Muscle layer of duodenum (tissue), 2 donors: ENCODE data around the gene KRTAP10-2.

Experiments used
- H3K27ac ChIP-seq: one replicate; pipeline ENCODE4 v1.7.0; 2013; ENCODE audit warnings: mild to moderate bottlenecking, low read length
- H3K27me3 ChIP-seq: one replicate; pipeline ENCODE4 v1.7.0; 2013; ENCODE audit warnings: low read depth, mild to moderate bottlenecking, control low read depth, low read length
- H3K36me3 ChIP-seq, 2 donors: one replicate each; pipeline ENCODE4 v1.7.0; 2013; ENCODE audit warnings: low read length in 2 of 2, control low read depth in 1 of 2, mild to moderate bottlenecking in 1 of 2; ENCODE audit not compliant: insufficient read depth in 2 of 2, control insufficient read depth in 1 of 2
- H3K4me1 ChIP-seq, 2 donors: one replicate each; pipeline ENCODE4 v1.7.0; 2013; ENCODE audit warnings: low read length in 2 of 2, mild to moderate bottlenecking in 2 of 2, control low read depth in 1 of 2, moderate library complexity in 1 of 2; ENCODE audit not compliant: insufficient read depth in 2 of 2, control insufficient read depth in 1 of 2
- H3K4me3 ChIP-seq, 2 donors: one replicate each; pipeline ENCODE4 v1.7.0; 2013; ENCODE audit warnings: low read length in 2 of 2, low read depth in 1 of 2, mild to moderate bottlenecking in 1 of 2
- H3K9me3 ChIP-seq, 2 donors: one replicate each; pipeline ENCODE4 v1.7.0; 2013; ENCODE audit warnings: low read length in 2 of 2, control low read depth in 1 of 2, mild to moderate bottlenecking in 1 of 2; ENCODE audit not compliant: control insufficient read depth in 1 of 2
- donor health status: healthy.

KRTAP10-2 gene

DNA sequence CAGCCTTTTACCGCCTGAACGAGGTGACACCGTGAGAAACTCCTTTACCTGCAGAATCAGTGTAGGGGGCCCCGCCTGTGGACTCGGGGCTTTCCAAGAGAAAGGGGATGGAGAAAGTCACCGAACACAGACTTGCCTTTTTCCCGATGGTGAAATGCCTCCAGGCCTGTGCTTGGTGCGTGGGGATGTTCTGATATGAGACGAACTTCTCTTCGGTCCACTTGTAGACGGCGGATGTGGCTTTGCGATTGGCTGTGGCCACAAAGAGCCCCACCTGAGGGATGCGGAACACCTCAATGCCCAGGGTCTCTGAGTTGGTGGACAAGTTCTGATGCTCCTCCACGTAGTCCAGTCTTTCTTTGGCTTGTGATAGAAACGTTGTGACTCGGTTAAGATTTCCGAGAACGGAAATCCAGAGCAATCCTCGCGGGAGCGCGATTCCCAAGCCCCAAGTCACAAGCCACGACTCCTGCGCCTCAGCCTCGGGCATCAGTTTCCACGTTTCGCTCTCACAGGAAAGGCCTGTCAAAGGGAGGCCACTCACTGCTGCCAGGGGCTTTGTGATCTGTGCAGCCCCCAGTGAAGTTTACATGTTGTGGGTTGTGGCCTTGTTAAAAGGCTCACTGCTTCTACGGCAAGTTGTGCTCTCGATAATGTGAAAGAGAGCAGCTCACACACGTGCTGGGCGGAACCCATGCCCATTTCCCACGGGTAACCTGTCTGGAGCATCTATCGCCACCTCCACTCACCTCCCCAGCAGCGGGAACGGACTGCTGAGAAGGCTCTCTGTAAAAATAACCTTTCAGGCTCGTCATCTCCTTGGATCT lies 23.9 kb downstream of the KRTAP10-2 start:
- Histone ChIP-seq H3K27me3 (no peaks in the 10 kb centered on the region), H3K36me3 (no peaks in the 10 kb centered on the region)

DNA sequence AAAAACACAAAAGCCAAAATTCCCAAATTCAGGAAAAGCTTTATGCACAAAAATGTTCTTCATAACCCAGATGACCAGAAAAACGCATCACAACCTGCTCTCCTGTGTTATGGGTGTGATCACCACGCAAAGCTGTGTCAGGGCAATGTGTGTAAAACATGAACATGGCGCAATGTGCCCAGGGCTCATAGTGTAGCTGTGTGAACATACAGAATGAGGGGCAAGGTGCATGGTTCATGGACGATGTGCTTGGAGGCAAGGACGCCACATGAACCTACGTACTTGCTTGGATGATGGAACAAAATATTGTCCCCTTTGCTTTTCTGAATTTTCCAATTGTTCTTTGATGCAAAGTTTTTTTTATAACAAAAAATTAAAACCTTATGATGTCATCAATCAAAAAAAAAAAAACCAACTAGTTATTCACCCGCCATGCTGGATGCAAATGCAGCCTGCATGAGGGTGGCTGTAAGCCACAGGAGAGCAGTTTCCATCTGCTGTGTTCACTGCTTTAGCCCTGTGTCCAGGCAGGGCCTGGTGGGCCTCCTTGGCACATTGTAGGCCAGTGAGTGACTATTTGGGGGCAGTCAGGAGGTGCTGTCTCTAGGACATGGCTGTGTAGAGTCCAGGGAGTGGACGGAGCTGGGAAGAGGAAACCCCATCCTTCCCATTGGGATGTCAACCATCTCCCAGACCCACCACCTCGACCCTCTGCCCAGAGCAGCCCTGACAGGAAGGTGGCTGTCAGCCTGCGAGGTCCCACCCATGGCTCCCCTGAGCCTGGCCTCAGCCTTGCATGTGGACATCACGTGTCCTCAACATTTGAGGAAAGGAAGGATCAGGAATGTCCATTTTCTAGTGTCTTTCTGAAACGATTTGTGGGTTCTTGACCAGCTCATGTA lies 25.0 kb downstream of the KRTAP10-2 start:
- no peak overlapping the region for H3K4me3 ChIP-seq
- no peaks in the 10 kb centered on the region for H3K36me3 ChIP-seq
- no peak overlapping the region for H3K27ac ChIP-seq
- H3K27me3 ChIP-seq, result no peaks in the 10 kb centered on the region
- H3K9me3 ChIP-seq, result no peaks in the 10 kb centered on the region
- no peaks in the 10 kb centered on the region for H3K4me1 ChIP-seq

More for the DNA sequence above, 23.9 kb downstream of the KRTAP10-2 start:
- Histone ChIP-seq H3K9me3 (no peaks in the 10 kb centered on the region), H3K27ac (no peak overlapping the region), H3K4me3 (no peak overlapping the region), H3K4me1 (no peaks in the 10 kb centered on the region)

DNA sequence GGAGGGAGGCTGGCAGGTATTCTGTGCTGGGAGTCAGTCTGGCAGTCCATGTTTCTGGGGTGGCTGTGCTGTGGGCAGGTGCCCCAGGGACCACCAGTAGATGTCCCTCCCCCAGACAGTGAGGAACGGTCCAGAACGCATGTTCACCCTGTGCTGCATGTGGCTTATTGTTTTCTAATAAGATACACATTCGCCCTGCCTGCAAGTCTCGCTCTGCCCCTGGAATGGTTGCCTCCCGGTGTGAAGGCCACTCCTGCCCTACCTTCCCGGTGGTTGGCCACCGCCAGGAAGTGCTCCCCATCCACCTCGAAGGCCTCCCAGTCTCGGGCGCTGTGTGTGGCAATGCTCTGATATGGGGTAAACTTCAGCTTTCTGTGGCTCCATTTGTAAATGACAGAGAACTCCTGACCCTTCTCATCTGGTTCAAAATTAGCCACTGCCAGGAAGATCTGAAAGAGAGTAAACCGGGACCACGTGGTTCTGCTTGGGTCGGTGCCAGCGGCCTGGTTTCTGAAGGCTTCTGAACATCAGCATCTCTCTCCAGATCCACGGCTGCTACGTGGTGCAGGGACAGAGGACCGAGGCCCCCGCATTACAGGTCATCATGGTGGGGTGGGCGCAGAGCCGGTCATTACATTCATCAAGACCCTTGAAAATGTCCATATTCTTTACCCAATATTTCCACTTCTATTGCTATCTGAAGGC lies 25.8 kb downstream of the KRTAP10-2 start:
- H3K27ac ChIP-seq, result no peak overlapping the region
- no peak overlapping the region for H3K4me3 ChIP-seq
- no peaks in the 10 kb centered on the region for H3K9me3 ChIP-seq
- H3K36me3 ChIP-seq, result no peaks in the 10 kb centered on the region
- no peaks in the 10 kb centered on the region for H3K27me3 ChIP-seq
- no peaks in the 10 kb centered on the region for H3K4me1 ChIP-seq

DNA sequence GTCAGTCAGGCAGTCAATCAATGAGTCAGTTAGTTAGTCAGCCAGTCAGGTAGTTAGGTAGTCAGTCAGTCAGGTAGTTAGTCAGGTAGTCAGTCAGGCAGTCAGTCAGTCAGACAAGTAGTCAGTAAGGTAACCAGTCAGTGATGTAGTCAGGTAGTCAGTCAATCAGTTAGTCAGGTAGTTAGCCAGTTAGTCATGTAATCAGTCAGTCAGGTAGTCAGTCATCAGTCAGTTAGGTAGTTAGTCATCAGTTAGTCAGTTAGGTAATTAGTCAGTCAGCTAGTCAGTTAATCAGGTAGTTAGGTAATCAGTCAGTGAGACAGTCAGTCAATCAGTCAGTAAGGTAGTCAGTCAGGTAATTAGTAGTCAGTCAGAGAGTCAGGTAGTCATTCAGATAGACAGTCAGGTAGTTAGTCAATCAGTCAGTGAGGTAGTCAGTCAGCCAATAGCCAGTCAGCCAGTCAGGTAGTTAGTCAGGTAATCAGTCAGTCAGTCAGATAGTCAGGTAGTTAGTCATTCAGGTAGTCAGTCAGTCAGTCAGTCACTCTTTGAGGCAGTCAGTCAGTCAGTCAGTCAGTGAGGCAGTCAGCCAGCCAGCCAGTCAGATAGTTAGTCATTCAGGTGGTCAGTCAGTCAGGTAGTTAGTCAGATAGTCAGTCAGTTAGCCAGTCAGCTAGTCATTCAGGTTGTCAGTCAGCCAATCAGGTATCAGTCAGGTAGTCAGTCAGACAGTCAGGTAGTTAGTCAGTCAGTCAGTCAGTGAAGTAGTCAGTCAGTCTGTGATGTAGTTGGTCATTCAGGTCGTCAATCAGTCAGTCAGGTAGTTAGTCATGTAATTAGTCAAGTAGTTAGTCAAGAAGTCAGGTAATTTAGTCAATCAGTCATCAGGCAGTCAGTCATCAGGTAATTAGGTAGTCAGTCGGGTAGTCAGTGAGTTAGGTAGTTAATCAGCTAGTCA lies 26.6 kb downstream of the KRTAP10-2 start:
- H3K9me3 ChIP-seq, result no peaks in the 10 kb centered on the region
- no peak overlapping the region for H3K4me3 ChIP-seq
- no peak overlapping the region for H3K27ac ChIP-seq
- no peaks in the 10 kb centered on the region for H3K27me3 ChIP-seq
- H3K4me1 ChIP-seq, result no peaks in the 10 kb centered on the region
- no peaks in the 10 kb centered on the region for H3K36me3 ChIP-seq

DNA sequence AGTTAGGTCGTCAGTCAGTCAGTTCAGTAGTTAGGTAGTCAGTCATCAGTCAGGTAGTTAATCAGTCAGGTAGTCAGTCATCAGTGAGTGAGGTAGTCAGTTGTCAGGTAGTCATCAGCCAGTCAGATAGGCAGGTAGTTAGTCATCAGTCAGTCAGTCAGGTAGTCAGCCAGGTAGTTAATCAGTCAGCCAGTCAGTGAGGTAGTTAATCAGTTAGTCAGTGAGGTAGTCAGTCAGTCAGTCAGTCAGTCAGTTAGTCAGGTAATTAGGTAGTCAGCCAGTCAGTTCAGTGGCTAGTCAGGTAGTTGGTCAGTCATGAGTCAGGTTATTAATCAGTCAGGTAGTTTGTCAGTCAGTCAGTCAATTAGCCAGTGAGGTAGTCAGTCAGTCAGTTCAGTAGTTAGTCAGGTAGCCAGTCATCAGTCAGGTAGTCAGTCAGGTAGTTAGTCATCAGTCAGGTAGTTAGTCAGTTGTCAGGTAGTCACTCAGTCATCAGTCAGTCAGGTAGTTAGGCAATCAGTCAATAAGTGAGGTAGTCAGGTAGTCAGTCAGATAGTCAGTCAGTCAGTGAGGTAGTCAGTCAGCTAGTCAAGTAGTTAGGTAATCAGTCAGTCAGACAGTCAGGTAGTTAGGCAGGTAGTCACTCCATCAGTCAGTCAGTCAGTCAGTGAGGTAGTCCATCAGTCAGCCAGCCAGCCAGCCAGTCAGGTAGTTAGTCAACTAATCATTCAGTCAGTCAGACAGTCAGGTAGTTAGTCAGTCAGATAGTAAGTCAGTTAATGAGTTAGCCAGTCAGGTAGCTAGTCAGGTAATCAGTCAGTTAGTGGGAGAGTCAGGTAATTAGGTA lies 27.5 kb downstream of the KRTAP10-2 start:
- H3K9me3 ChIP-seq, result no peaks in the 10 kb centered on the region
- no peaks in the 10 kb centered on the region for H3K27me3 ChIP-seq

DNA sequence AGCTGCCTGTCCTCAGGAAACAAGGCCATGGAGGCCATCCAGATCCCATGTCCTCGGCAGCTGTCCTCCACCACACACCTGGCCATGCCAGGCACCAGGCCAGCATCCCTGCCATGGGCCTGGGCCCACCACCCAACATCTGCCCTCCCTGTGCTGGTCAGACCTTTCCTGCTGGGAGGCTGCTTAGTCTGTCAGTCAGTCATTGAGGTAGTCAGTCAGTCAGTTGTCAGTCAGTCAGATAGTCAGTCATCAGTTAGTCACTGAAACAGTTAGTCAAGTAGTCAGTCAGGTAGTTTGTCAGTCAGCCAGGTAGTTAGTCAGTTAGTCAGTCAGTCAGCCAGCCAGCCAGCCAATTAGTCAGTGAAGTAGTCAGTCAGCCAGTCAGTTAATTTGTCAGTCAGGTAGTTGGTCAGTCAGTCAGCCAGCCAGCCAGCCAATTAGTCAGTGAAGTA lies 28.5 kb downstream of the KRTAP10-2 start:
- Histone ChIP-seq H3K27me3 (no peaks in the 10 kb centered on the region), H3K27ac (no peak overlapping the region), H3K4me1 (no peaks in the 10 kb centered on the region), H3K4me3 (no peak overlapping the region), H3K36me3 (no peaks in the 10 kb centered on the region), H3K9me3 (no peaks in the 10 kb centered on the region)

More for the DNA sequence above, 27.5 kb downstream of the KRTAP10-2 start:
- H3K4me3 ChIP-seq, result no peak overlapping the region
- no peak overlapping the region for H3K27ac ChIP-seq
- no peaks in the 10 kb centered on the region for H3K36me3 ChIP-seq
- no peaks in the 10 kb centered on the region for H3K4me1 ChIP-seq

DNA sequence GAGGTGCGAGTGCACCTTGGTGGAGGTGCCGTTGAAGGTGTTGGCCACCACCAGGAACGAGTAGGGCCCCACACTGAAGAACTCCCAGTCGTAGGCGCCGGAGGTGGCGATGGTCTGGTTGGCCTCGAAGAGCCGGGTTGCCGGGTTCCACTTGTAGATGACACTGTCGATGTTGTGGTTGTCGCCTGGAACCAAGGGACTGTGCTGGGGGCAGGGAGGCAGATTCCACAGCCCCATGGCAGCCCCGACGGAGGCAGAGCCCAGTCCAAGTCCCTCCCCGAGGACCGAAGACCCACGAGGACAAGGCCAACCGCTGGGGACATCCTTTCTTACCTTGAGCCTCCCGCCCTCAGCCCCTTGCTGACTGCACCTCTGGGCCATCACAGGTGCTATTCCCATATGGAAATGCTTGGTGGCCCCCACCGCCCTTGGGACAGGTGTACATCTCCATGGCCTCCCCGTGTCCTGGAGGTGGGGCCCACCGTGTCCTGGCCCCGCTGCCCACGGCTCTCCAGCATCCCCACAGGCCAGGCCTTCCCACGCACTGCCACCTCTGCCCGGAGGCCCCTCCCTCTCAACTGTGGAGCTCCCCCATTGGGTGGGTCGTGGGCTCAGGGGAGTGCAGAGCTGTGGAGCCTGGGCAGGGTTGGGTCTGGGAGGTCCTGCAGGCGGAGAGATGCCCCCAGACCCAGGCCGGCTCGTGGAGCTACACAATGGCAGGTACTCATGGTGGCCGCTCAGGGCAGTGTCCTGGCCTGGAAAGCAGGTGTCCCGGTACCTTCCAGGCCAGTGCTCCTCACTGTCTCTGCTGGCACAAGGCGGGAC lies 29.2 kb downstream of the KRTAP10-2 start:
- H3K27me3 ChIP-seq, result no peaks in the 10 kb centered on the region
- no peaks in the 10 kb centered on the region for H3K4me1 ChIP-seq
- no peaks in the 10 kb centered on the region for H3K9me3 ChIP-seq
- H3K27ac ChIP-seq, result no peak overlapping the region
- no peak overlapping the region for H3K4me3 ChIP-seq
- H3K36me3 ChIP-seq, result no peaks in the 10 kb centered on the region

DNA sequence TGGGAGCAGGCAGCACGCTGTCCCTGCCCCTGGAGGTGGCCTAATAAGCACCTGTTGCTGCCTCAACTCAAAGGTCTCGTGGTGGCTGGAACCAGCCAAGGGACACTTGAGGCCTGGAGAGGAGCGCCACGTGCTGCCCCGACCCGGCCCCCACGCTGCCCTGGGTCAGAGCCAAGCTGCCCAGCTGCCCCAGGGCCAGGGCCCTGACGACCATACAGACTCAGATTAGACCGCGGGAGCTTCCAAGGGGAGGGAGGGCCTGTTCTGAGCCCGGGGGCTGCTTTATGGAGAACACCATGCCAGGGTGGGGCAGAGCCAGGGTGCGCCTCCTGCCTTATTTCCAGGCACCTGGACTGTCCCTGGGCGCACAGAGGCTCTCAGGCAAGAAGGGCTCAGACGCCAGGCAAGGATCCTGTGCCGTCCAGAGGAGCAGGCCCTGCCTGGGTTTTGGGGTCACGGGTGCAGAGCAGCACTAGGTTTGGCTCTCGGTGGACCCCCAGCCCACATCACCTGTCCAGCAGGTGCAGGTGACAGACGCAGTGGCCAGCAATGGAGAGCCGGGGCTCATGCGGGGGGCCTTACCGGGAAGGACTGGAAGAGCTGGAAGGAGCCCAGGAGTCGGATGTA lies 29.9 kb downstream of the KRTAP10-2 start:
- no peak overlapping the region for H3K4me3 ChIP-seq
- no peaks in the 10 kb centered on the region for H3K27me3 ChIP-seq
- no peaks in the 10 kb centered on the region for H3K4me1 ChIP-seq
- H3K9me3 ChIP-seq, result no peaks in the 10 kb centered on the region
- H3K36me3 ChIP-seq, result no peaks in the 10 kb centered on the region
- H3K27ac ChIP-seq, result no peak overlapping the region
